GM21529 (cell line): ENCODE data around the gene SPCS2.
"Not testable (repeated sequence)": the region's sequence is repeated elsewhere in the genome, so short reads cannot be mapped to it uniquely, and the experiment has no call there.

Experiments used
- ATAC-seq: cut with Tn5 transposase; IDR thresholded peaks from one replicate; pipeline ENCODE4 v1.9.1; 2021; ENCODE audit not compliant: unreplicated experiment

The SPCS2 gene

GRCh38 chr11:75000975-75001354, 51.9 kb downstream of the SPCS2 start:
- no peak for ATAC-seq

DNA sequence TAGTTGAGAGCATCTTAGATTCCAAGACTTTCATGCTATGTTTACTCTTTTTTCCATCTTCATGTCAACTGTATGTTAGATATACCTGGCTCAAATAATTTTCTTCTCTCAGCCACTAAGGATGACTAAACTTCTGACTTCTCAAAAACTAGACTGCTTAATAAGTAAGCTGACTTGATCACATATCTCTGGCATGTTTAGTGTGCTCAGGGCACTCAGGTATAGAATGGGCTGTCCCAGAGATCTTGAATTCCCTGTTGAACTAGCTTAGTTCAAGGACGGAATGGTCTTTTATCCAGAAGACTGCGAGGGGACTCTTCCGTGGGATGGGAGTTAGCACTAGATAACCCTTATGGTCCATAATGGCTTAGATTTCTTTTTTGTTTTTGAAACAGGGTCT, 52.6 kb downstream of the SPCS2 start:
- ATAC-seq: no peak

DNA sequence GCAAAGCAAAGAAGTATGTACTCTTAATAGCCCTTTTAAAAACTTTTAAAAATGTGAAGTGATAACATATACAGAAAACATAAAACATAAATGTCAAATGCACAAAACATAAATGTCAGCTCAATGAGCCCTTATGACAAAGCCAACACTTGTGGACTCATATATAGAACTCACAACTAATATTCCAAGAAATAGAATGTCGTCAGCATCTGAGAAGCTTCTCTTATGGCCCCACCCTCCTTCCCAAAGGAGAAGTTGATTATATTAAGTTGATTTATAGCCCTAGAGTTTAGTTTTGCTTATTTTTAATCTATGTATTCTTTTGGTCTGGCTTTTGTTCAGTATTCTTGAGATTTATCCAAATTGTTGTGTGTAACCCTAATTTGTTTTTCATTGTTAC, 53.5 kb downstream of the SPCS2 start:
- ATAC-seq: no peak

DNA sequence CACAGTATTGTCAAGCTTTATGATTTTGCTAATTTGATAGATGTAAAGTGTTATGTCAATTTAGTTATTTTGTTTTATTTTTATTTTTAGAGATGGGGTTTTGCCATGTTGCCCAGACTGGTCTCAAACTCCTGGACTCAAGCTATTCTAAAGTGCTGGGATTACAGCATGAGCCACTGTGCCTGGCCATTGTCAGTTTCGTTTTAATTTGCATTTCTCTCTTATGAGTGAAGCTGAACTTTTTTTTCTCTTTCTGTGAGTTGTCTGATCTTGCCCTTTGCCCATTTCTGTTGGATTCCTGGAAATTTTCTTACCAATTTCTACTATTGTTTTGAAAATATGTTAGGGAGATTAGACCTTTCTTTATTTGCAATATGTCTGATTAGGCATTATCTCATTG, 55.1 kb downstream of the SPCS2 start:
- no peak for ATAC-seq

- ATAC-seq: no peak
Measured at GRCh38 chr11:75011357-75011756, 62.3 kb downstream of the SPCS2 start.

- ATAC-seq: no peak
Measured at GRCh38 chr11:75011872-75012271, 62.8 kb downstream of the SPCS2 start.

- ATAC-seq: no peak
Measured at GRCh38 chr11:75013051-75013450, 64.0 kb downstream of the SPCS2 start.

DNA sequence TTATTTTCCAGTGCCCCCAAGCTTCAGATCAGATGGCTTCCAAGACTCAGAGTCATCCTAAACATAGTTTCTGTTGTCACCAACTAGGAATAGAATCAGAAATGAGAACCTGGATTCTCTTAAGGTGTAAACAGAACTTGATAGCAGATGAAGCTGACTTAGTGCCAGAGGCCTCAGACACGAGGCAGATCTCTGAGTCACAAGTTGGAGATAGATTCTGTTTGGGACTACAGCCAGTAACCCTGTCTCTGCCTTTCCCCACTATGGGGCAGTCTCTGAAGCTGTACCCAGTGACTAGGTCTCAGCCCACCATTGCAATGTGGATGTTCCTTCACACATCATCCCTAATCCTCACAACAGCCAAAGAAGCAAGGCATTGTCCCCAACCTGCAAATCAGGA, 65.1 kb downstream of the SPCS2 start:
- no peak for ATAC-seq

DNA sequence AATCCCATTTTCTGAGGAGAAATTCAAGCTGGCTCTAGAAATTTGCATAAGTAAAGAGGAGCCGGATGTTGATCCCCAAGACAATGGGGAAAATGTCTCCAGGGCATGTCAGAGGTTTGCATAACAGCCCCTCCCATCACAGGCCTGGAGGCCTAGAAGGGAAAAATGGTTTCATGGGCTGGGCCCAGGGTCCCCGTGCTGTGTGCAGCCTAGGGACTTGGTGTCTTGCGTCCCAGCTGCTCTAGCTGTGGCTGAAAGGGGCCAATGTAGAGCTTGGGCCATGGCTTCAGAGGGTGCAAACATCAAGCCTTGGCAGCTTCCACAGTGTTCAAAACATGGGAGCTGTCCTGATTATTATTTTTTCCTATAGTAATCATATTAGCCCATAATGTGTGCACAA, 70.1 kb downstream of the SPCS2 start:
- ATAC-seq: not testable (repeated sequence)

DNA sequence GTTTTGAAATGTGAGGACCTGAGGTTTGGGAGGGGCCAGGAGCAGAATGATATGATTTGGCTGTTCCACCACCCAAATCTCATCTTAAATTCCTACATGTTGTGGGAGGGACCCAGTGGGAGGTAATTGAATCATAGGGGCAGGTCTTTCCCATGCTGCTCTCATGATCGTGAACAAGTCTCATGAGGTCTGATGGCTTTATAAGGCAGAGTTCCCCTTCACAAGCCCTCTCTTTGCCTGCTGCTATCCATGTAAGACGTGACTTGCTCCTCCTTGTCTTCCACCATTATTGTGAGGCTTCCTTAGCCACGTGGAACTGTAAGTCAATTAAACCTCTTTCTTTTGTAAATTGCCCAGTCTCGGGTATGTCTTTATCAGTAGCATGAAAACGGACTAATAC, 71.3 kb downstream of the SPCS2 start:
- ATAC-seq: not testable (repeated sequence)

- peak; percentile 55 for ATAC-seq
Measured at GRCh38 chr11:75022296-75022695, 73.2 kb downstream of the SPCS2 start.

DNA sequence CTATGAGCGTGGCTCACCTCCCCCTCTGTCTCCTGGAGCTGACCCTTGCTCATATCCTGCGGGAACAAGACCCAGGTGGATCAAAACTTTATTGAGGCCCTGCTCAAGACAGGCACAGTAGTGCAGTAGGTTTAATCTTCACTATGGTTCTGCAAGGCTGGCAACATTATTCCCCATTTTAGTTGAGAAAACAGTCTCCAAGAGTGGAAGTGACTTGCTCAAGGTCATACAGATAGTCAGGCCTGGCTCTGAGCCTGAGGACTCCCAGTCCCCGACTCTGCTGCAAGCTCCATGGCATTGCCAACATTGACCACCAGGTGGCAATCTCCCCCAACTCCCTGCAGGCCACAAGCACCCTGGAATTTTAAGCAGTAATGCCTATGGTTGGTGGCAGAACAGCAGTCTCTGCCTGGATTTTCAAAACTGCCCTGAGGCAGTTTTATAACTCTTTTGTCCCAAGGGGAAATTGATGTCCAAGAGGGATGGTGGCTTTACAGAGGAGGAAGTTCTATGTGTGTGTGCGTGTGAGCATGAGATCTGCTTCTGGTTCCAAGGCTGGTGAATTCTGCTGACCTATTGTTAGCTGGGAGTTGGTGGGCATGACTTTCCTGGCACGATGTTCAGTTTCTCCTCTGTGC, 73.8 kb downstream of the SPCS2 start:
- ATAC-seq: peak; percentile 76

GRCh38 chr11:75023446-75024067, 74.5 kb downstream of the SPCS2 start:
- ATAC-seq: no peak

DNA sequence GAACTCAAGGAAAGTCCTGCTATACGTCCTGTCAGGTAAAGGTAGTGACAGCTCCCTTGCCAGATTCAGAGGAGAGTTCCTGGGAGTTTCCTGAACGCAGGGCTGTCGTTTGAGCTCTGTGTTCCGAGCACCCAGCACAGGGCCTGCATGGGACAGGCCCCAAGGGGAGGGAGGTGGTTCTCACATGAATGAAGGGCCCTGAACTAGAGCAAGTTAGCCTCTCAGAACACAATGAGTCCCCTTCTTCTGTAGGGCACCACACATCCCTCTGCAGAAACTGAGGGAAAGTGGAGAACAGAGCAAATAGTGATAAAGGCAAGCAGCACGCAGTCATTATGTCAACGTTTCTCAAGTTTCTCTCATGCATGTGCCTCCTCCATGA, 75.0 kb downstream of the SPCS2 start:
- ATAC-seq: no peak

GRCh38 chr11:75024764-75025211, 75.7 kb downstream of the SPCS2 start:
- no peak for ATAC-seq

DNA sequence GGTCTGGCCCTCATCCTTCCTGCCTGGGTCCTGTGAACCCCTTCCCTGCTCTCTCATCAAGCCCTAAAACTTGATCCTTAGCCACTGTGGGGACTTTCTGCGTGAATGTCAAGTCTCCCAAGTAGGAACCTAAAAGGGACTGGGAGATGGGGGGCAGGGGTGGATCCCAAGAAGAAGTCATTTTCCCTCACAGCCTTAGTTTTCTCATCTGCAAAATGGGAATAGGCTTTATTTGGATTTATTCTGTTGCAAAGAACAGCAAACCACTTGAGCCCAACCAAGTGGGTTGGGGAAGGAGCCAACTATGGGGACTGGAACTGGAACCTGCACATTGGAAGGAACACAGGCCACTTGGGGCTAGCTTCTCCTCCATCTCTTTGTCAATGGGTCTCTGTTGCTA, 76.5 kb downstream of the SPCS2 start:
- no peak for ATAC-seq

DNA sequence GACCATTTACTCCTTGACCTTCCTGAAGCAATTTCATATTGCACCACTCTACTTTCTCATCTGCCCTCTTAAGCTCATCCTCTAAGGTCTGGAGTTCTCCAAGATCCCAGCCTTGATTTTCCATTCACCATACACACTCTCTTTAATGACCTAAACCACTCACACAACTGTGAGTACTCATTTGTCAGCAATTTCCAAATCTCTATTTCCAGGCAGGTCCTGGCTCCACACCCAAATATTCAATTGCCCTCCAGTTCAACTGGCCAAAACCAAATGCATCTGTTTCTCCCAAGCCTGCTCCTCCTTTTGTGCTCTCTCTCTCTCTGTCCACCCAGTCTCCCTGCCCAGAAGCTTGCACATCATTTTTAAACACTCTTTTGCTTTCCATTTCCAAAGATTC, 79.3 kb downstream of the SPCS2 start:
- no peak for ATAC-seq
